Lower lobe of right lung (tissue), 2 donors: ENCODE data around the gene TOM1L2. TPM values are rescaled to one million over a fixed set of nuclear protein-coding genes. Genes with fewer than 3 reads are reported as not detected.
"Not testable (repeated sequence)": the region's sequence is repeated elsewhere in the genome, so short reads cannot be mapped to it uniquely, and the experiment has no call there.

ENCODE experiments used
- ATAC-seq, 2 donors: fragments of 200-7000 bp; cut with Tn5 transposase; one replicate each; pipeline ENCODE4 v1.9.1; 2020 to 2022; ENCODE audit warnings: mild to moderate bottlenecking in 2 of 2, moderate library complexity in 2 of 2
- DNase-seq: peaks from one replicate; pipeline ENCODE4 v3.0.0-alpha.2; 2020
- H3K27ac ChIP-seq: fragments of 200-600 bp; one replicate; pipeline ENCODE4 v1.8.0; 2022
- H3K27me3 ChIP-seq: fragments of 200-600 bp; one replicate; pipeline ENCODE4 v1.8.0; 2022; ENCODE audit warnings: low read depth
- H3K36me3 ChIP-seq: fragments of 200-600 bp; one replicate; pipeline ENCODE4 v1.8.0; 2022; ENCODE audit warnings: mild to moderate bottlenecking
- H3K4me1 ChIP-seq: fragments of 200-600 bp; one replicate; pipeline ENCODE4 v1.8.0; 2022
- H3K4me3 ChIP-seq: fragments of 200-600 bp; one replicate; pipeline ENCODE4 v1.8.0; 2022; ENCODE audit warnings: mild to moderate bottlenecking
- H3K9me3 ChIP-seq: fragments of 200-600 bp; one replicate; pipeline ENCODE4 v1.8.0; 2022
- intact Hi-C: fragments of 100-400 bp; cut with DNase I; formaldehyde crosslinking; loops from one replicate; pipeline ENCODE4 v1.11.0; 2022
- total RNA-seq: library from RNA; stranded (reverse); fragmentation: NEBNext Ultra II Directional; extraction: Animal tissue kit (Norgen Biotek cat#: 25700); gene quantifications from one replicate; pipeline ENCODE4 v1.2.1, GENCODE V29; 2021
- TF ChIP-seq, protein P1 (sequence below): fragments of 200-600 bp; IDR thresholded peaks from one replicate; pipeline ENCODE4 v1.8.0; 2022; ENCODE audit warnings: antibody characterized with exemption, mild to moderate bottlenecking
- donor health status: DM: no; HTN: yes; CAD: no; lungs with severe emphysema.

The TOM1L2 gene
- total RNA-seq, 1 donor from 2014 or later: 63.4 TPM

DNA sequence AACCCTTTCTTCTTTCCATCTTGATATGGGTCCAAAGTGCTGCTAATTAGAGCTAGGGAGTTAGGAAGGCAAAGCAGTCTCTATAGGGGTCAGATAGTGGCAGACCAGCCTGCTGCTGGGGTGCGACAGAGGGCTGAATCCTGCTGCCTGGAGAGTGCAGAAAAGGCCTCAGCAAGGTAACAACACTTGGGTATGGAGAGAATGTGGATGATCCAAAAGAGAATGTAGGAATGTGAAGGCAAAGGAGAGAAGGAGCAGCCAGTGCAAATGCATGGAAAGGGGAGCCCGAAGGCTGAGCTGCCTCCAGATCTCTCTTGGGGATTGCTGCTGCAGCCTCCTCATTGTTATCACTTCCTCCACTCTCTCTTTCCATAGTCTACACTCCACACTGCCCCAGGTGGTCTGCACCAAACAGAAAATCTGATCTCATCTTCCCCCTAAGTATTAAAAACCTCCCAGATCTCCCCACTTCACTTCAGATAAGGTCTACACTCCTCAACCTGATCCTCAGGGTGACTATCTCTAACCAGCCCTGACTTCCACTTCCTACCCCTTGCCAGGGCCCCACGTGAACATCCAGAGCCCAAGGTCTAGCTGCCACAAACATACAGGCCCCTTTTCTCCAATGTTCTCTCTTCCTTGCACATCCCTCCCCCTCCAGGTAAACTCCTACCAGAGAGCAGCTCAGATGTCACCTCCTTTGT is 28.8 kb downstream of the TOM1L2 start:
- Histone ChIP-seq H3K4me3 (no peak overlapping the region), H3K27ac (peak overlapping the region; percentile 61), H3K9me3 (no peaks in the 10 kb centered on the region), H3K4me1 (peaks cover 45% of the 10 kb centered on the region), H3K36me3 (no peaks in the 10 kb centered on the region), H3K27me3 (no peaks in the 10 kb centered on the region)
- intact Hi-C loops: no loop called here
- DNase-seq: no peak
- ATAC-seq: no peak
- TF ChIP-seq, protein P1, sequence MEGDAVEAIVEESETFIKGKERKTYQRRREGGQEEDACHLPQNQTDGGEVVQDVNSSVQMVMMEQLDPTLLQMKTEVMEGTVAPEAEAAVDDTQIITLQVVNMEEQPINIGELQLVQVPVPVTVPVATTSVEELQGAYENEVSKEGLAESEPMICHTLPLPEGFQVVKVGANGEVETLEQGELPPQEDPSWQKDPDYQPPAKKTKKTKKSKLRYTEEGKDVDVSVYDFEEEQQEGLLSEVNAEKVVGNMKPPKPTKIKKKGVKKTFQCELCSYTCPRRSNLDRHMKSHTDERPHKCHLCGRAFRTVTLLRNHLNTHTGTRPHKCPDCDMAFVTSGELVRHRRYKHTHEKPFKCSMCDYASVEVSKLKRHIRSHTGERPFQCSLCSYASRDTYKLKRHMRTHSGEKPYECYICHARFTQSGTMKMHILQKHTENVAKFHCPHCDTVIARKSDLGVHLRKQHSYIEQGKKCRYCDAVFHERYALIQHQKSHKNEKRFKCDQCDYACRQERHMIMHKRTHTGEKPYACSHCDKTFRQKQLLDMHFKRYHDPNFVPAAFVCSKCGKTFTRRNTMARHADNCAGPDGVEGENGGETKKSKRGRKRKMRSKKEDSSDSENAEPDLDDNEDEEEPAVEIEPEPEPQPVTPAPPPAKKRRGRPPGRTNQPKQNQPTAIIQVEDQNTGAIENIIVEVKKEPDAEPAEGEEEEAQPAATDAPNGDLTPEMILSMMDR: no peak

DNA sequence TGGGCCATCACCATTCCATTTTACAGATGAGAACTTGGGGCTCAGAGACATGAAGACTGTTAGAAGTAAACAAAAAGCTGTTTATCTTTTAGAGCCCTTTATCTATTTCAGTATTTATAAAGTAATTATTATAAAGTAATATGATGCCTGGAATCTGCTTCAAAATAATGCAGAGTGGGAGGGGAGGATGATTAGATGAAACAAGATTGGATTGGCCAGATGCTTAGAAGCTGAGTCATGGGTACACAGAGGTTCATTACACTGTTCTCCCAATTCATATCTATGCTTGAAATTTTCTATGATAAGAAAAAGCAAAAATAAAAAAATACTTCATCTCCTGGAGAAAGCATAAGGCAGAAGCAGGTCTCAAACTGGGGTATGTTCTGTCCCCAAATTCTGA is 29.4 kb downstream of the TOM1L2 start:
- no peak for DNase-seq
- H3K4me3 ChIP-seq: no peak overlapping the region
- no peaks in the 10 kb centered on the region for H3K36me3 ChIP-seq
- H3K9me3 ChIP-seq: no peaks in the 10 kb centered on the region
- intact Hi-C loops: no loop called here
- H3K27ac ChIP-seq: peak overlapping the region; percentile 61
- peak; percentile 14 to 68 for ATAC-seq
- TF ChIP-seq, protein P1: no peak
- no peaks in the 10 kb centered on the region for H3K27me3 ChIP-seq
- H3K4me1 ChIP-seq: peaks cover 49% of the 10 kb centered on the region

DNA sequence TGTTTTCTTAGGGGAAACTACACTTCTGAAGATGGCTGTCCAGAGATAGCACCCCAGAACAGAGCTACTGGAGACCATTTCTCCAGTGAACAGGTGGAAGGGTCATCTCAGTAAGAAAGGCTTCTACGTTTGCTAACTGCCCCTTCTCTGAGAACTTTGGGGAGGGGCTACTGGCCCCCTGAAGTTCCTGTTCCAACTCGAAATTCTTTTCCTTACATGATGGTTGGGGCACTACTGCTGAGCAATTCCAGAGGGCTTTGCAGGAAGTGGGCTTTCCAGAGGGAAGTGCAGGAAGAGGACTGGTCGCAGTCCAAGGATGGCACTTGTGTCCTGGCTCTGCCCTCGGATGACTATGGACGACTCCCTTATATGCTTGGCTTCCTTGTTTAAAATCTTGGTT is 31.2 kb downstream of the TOM1L2 start:
- Histone ChIP-seq H3K9me3 (no peaks in the 10 kb centered on the region), H3K4me1 (peaks cover 63% of the 10 kb centered on the region), H3K4me3 (no peak overlapping the region), H3K27ac (no peak overlapping the region), H3K27me3 (no peaks in the 10 kb centered on the region), H3K36me3 (no peaks in the 10 kb centered on the region)
- DNase-seq (no peak), ATAC-seq (no peak)
- intact Hi-C loops: no loop called here
- TF ChIP-seq, protein P1: no peak

DNA sequence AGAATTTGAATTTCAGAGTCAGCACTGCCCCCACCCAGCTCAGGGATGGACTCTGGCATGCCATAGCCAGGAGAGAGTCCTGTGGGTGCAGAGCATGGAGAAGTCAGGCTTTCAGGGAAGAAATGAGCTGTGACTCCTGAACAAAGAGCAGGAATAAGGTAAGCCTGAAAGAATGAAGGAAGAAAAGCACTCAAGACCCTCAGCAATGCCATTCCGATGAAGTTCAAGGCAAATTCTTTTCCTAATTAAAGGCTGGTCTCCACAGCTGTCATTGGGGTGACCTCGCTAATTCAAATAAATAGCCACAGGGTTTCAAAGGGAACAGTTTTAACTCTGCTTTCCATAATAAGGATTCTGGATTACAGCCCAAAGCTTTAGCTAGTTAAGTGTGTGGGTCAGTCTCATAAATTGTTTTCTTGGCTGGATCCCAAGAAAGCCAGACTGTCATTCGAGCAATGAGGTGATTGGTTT is 31.7 kb downstream of the TOM1L2 start:
- no peak for ATAC-seq
- DNase-seq: no peak
- Histone ChIP-seq H3K36me3 (no peaks in the 10 kb centered on the region), H3K9me3 (no peaks in the 10 kb centered on the region), H3K4me1 (peaks cover 68% of the 10 kb centered on the region), H3K27ac (no peak overlapping the region), H3K27me3 (no peaks in the 10 kb centered on the region), H3K4me3 (no peak overlapping the region)
- TF ChIP-seq, protein P1: no peak
- intact Hi-C loops: no loop called here

DNA sequence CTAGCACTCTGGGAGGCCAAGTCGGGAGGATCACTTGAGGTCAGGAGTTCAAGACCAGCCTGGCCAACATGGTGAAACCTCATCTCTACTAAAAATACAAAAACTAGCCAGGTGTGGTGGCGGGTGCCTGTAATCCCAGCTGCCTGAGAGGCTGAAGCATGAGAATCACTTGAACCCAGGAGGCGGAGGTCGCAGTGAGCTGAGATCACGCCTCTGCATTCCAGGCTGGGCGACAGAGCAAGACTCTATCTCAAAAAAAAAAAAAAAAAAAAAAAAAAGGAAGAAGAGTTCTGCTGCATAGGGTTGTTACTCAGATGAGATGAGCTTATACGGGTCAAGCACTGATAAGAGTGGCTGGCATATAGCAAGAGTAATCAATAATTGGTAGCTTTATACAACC is 32.3 kb downstream of the TOM1L2 start:
- H3K27ac ChIP-seq, intact Hi-C loops, H3K36me3 ChIP-seq, DNase-seq, ATAC-seq, H3K27me3 ChIP-seq, H3K4me3 ChIP-seq, H3K9me3 ChIP-seq: not testable (repeated sequence)
- H3K4me1 ChIP-seq: peaks cover 74% of the 10 kb centered on the region

DNA sequence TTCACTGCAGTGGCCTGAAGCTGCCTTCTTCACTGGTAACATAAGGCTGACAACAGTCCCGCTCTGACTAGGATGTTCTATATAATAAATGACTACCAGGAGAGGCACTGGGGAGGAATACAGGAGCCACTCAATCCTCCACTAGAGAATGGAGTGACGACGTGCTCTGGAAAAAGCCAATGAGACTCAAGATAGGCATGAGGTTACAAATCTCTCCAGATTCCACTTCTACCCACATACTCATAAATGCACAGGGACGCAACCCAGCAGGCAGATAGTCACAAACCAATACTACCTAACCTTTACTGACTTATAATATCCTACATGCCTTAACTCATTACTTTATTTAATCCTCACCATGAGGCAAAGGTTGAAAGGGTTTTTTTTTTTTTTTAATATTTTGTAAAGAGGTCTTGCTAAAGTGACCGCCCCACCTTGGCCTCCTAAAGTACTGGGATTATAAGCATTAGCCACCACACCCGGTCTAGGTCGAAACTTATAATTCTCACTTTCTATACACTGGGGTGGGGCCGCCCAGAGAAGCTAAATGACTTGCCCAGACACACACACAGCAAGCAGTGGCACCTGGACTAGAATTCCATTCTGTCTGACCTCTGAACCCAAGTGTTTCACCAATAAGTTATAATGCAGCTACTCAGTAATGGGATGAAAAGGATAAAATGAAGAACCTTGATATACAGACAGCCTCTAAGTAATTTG is 33.7 kb downstream of the TOM1L2 start:
- DNase-seq: no peak

More for the DNA sequence above, 33.7 kb downstream of the TOM1L2 start:
- Histone ChIP-seq H3K9me3 (no peaks in the 10 kb centered on the region), H3K27me3 (no peaks in the 10 kb centered on the region), H3K36me3 (no peaks in the 10 kb centered on the region), H3K27ac (no peak overlapping the region), H3K4me1 (peaks cover 74% of the 10 kb centered on the region), H3K4me3 (no peak overlapping the region)
- TF ChIP-seq, protein P1: no peak
- peak; percentile 22 to 31 for ATAC-seq
- intact Hi-C loops: no loop called here
